Right atrium auricular region (tissue), 2 donors: ENCODE results near the gene GALNT4. TPM values are rescaled to one million over a fixed set of nuclear protein-coding genes. Genes with fewer than 3 reads are reported as not detected.
A peak's percentile ranks its signal among the peaks of the same experiment; 100 is the strongest.

ENCODE experiments used
- DNase-seq: peaks from one replicate; pipeline ENCODE4 v3.0.0-alpha.2; 2019; ENCODE audit warnings: low spot score
- H3K27ac ChIP-seq, 2 donors: fragments of 200-600 bp; sonication (generic); 1 replicate in 1 of 2; 2 replicates in 1 of 2; pipeline ENCODE4 v1.5.1; 2016 to 2019
- H3K27me3 ChIP-seq, 2 donors: fragments of 200-600 bp; sonication (generic); one replicate each; pipeline versions ENCODE4 v1.5.1 to v1.6.0; 2017 to 2019
- H3K36me3 ChIP-seq: fragments of 200-600 bp; sonication (generic); one replicate; pipeline ENCODE4 v1.5.1; 2016
- H3K4me1 ChIP-seq, 2 donors: fragments of 200-600 bp; sonication (generic); one replicate each; pipeline versions ENCODE4 v1.5.1 to v1.6.0; 2017 to 2019
- H3K4me3 ChIP-seq, 2 donors: fragments of 200-600 bp; sonication (generic); 1 replicate in 1 of 2; 2 replicates in 1 of 2; pipeline ENCODE4 v1.5.1; 2017 to 2019; ENCODE audit warnings: mild to moderate bottlenecking in 1 of 2, moderate library complexity in 1 of 2
- H3K9me3 ChIP-seq, 2 donors: fragments of 200-600 bp; sonication (generic); one replicate each; pipeline ENCODE4 v1.5.1; 2019
- CTCF ChIP-seq, 2 donors: fragments of 200-600 bp; sonication (generic); IDR thresholded peaks; one replicate each; pipeline ENCODE4 v1.5.1; 2019; ENCODE audit warnings: antibody characterized with exemption in 2 of 2
- total RNA-seq, 2 donors: library from RNA; depleted of rRNA; stranded (reverse); fragments of >200 nt; gene quantifications; one replicate each; pipeline ENCODE4 v1.1.0, GENCODE V29; 2016

Gene GALNT4
- total RNA-seq: 1 to 10 TPM; 3.8 to 4.7 TPM

DNA sequence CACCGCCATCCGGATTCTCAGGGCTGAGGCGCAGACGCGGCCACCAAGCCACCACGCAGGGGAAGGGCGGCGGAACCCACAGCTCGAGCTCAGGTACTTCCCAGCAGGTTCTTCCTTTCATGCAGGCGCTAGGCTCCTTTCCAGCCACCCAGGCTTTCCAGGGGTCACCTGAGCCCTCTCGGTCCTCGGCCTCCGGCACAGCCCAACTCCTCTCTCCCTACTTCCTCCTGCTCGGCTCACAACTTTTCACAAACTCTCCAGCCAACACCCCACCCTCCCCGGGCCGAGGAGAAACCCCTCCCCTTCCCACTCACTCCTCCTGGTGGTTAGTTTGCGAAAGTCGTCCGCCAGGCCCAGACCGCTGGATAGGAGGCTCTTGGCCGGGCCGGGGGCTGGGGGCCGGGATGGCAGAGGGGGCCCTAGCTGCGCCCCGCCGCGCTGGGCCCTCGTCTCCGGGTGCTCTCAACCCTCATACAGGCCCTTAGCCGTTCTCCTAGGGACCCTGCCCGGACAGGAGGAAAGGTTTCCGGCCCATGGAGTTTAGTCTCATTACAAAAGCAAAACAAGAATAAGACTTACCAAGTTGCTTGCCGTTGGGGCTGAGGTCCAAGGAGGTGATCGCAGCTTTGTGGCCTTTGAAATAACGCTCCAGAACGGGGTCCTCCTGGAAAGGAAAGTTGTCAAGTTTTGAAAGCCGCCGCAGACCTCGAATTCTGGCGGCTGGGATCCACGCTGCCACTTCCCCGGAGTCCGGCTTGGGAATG lies at the start of gene GALNT4:
GALNT4 (minus strand) TSS at position 256 of the 764 bp plus-strand sequence; CDS start at position 9, 247 bp downstream.
- peak; percentile 51 to 76 for TF ChIP-seq CTCF (IDR thresholded peaks at IDR 0.05)
- peak; percentile 93 for DNase-seq

GRCh38 chr12:89573051-89573810 lies 48.6 kb upstream of the GALNT4 start:
- Histone ChIP-seq H3K27ac (no peak overlapping the region), H3K4me1 (no peaks in the 10 kb centered on the region), H3K9me3 (no peaks in the 10 kb centered on the region), H3K4me3 (no peak overlapping the region), H3K36me3 (no peaks in the 10 kb centered on the region), H3K27me3 (no peaks in the 10 kb centered on the region)
- DNase-seq: no peak
- no peak for TF ChIP-seq CTCF (IDR thresholded peaks at IDR 0.05)

More for the DNA sequence above, at the start of gene GALNT4:
- Histone ChIP-seq H3K4me1 (peaks cover 0 to 39% of the 10 kb centered on the region in 2 donors), H3K27ac (peak within 1 kb of the TSS; percentile 91 to 94), H3K4me3 (peak within 1 kb of the TSS; percentile 74 to 78), H3K9me3 (no peaks in the 10 kb centered on the region), H3K36me3 (no peaks in the 10 kb centered on the region), H3K27me3 (no peaks in the 10 kb centered on the region)

DNA sequence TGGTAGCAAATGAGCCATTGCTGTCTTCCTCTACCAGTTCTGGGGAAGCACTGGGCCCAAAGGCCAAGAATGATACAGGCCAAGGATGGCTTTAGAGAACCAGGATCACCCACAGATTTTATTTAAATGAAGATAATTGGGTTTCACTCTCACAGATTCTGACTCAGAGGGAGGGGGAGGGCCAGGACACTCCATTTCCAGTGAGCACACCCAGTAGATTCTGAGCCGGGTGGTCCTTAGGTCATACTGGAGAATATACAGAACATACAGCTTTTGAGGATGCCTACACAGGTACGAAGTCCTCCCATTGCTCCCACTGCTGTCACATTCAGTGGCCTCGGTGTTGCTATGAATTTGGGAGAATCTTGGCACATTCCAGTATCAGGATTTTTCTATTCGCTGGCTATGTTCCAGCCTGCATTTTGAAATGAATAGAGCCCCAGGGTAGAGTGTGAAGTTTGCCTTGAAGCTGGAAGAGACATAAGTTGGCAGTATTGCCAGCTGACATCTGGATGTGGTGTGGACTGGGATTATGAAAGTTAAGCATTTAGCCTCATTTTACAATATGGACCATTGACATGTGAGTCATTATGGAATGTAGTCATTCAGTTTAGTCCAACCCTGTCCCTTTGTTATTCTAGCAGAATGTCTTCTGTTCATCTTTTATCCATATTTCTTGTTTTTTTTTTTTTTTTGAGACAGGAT lies 47.0 kb upstream of the GALNT4 start:
- DNase-seq: no peak
- TF ChIP-seq CTCF (IDR thresholded peaks at IDR 0.05): no peak
- Histone ChIP-seq H3K9me3 (no peaks in the 10 kb centered on the region), H3K4me1 (no peaks in the 10 kb centered on the region), H3K27me3 (no peaks in the 10 kb centered on the region), H3K27ac (no peak overlapping the region), H3K36me3 (no peaks in the 10 kb centered on the region), H3K4me3 (no peak overlapping the region)

DNA sequence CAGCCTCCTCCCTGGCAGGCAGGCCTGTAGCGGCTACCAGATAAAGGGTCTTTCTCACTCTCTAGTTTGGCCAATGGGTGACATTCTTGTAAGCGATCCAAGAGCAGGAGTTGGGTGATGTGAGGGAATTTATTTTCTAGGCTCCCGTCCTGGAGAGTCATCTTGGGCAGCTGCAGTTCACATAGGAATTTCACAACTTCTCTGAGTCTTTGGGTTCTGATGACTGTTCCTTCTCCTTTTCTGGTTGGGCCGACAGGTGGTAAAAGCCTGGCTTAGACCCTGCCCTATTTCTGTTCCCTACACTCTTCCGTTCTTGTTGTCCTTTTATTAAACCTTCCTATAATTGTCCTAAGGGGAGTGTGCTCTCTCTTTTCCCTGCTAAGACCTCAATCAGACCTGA lies 43.9 kb upstream of the GALNT4 start:
- TF ChIP-seq CTCF (IDR thresholded peaks at IDR 0.05): no peak

GRCh38 chr12:89567691-89568239 lies 43.2 kb upstream of the GALNT4 start:
- Histone ChIP-seq H3K27ac (no peak overlapping the region), H3K4me3 (no peak overlapping the region), H3K4me1 (no peaks in the 10 kb centered on the region), H3K27me3 (no peaks in the 10 kb centered on the region), H3K36me3 (no peaks in the 10 kb centered on the region), H3K9me3 (no peaks in the 10 kb centered on the region)
- no peak for TF ChIP-seq CTCF (IDR thresholded peaks at IDR 0.05)
- no peak for DNase-seq

More for the DNA sequence above, 43.9 kb upstream of the GALNT4 start:
- H3K36me3 ChIP-seq: no peaks in the 10 kb centered on the region
- no peak overlapping the region for H3K4me3 ChIP-seq
- no peak overlapping the region for H3K27ac ChIP-seq
- no peaks in the 10 kb centered on the region for H3K4me1 ChIP-seq
- no peaks in the 10 kb centered on the region for H3K27me3 ChIP-seq
- no peak for DNase-seq
- no peaks in the 10 kb centered on the region for H3K9me3 ChIP-seq
